Lung (tissue), 12 donors: ENCODE measurements around the gene DNAJB4. TPM values are rescaled to one million over a fixed set of nuclear protein-coding genes. Genes with fewer than 3 reads are reported as not detected.

ENCODE experiments used
- ATAC-seq: fragments of 200-7000 bp; cut with Tn5 transposase; one replicate; pipeline ENCODE4 v1.9.1; 2020; ENCODE audit warnings: moderate number of reproducible peaks; ENCODE audit not compliant: insufficient read depth, low FRiP score
- DNase-seq, 3 donors: peaks; one replicate each; pipeline ENCODE4 v3.0.0-alpha.2; 2013 to 2017
- H3K27ac ChIP-seq, 2 donors: one replicate each; pipeline ENCODE4 v1.5.1; 2013; ENCODE audit warnings: mild to moderate bottlenecking in 2 of 2, moderate library complexity in 2 of 2, control low read depth in 1 of 2, inconsistent platforms in 1 of 2, low read depth in 1 of 2, low read length in 1 of 2
- H3K27me3 ChIP-seq, 3 donors: one replicate each; pipeline ENCODE4 v1.5.1; 2013; ENCODE audit warnings: low read length in 2 of 3; ENCODE audit not compliant: control insufficient read depth in 3 of 3, insufficient read depth in 3 of 3
- H3K36me3 ChIP-seq, 4 donors: one replicate each; pipeline ENCODE4 v1.5.1; 2013; ENCODE audit warnings: low read length in 4 of 4, mild to moderate bottlenecking in 1 of 4, moderate library complexity in 1 of 4; ENCODE audit not compliant: control insufficient read depth in 4 of 4, insufficient read depth in 4 of 4
- H3K4me1 ChIP-seq, 5 donors: one replicate each; pipeline ENCODE4 v1.5.1; 2013; ENCODE audit warnings: low read length in 5 of 5, mild to moderate bottlenecking in 2 of 5, moderate library complexity in 1 of 5; ENCODE audit not compliant: control insufficient read depth in 5 of 5, insufficient read depth in 5 of 5
- H3K4me3 ChIP-seq: one replicate; pipeline ENCODE4 v1.5.1; 2013; ENCODE audit warnings: mild to moderate bottlenecking, control low read depth, moderate library complexity
- H3K9ac ChIP-seq, 2 donors: one replicate each; pipeline ENCODE4 v1.5.1; 2013; ENCODE audit warnings: low read length in 2 of 2, control low read depth in 1 of 2; ENCODE audit not compliant: insufficient read depth in 1 of 2
- H3K9me3 ChIP-seq, 4 donors: one replicate each; pipeline ENCODE4 v1.5.1; 2013; ENCODE audit warnings: low read length in 3 of 4, mild to moderate bottlenecking in 1 of 4, moderate library complexity in 1 of 4; ENCODE audit not compliant: control insufficient read depth in 4 of 4, insufficient read depth in 3 of 4
- WGBS, 2 donors: extraction: QIAGEN DNeasy Blood & Tissue Kit; methylation state at CpG; one replicate each; pipeline ENCODE4 v1.1.7; 2013; 5-methylcytosine and 5-hydroxymethylcytosine counted together
- polyA plus RNA-seq, 2 donors: library from polyadenylated mRNA; stranded (reverse); fragments of 200-250 nt; gene quantifications; one replicate each; pipeline ENCODE4 v1.2.1, GENCODE V29; 2013
- total RNA-seq, 2 donors: library from RNA; depleted of rRNA in 1 of 2; stranded (reverse); fragments of >200 nt in 1 of 2; gene quantifications; one replicate each; pipeline ENCODE4 v1.2.1, GENCODE V29; 2014 to 2021
- TF ChIP-seq, protein P1 (sequence below): IDR thresholded peaks from 2 replicates; pipeline ENCODE4 v1.5.1; 2012; ENCODE audit warnings: mild to moderate bottlenecking; ENCODE audit errors: control extremely low read depth, extremely low read depth
- donor health status: control.
- donor health status: control.
- donor health status: Bipolar disorder and iron deficiency.
- donor health status: healthy.
- donor health status: DM: yes; HTN: yes; CAD: no.

DNAJB4 gene
- total and polyA plus RNA-seq, 4 donors: 8.3 to 88.7 (median 21.1) TPM

DNA sequence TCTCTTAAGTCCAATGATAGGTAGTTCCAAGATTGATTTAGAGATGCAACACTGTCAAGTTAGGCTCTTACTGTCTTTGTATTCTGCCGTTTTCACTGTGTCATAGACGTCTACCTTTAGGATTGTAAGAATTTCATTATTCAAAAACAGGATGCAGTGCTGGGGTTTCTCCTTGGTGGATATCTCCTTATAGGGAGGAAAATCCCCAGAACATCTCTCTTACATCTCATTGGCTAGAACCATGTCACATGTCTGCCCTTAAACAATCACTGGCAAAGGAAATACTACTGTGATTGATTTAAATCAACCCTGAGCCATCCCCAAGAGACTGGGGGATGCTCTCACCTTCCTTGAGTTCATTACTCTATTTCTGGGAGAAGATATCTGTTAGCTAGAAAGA, 15.0 kb upstream of the DNAJB4 start:
- no peak overlapping the region for H3K4me3 ChIP-seq
- TF ChIP-seq, protein P1, sequence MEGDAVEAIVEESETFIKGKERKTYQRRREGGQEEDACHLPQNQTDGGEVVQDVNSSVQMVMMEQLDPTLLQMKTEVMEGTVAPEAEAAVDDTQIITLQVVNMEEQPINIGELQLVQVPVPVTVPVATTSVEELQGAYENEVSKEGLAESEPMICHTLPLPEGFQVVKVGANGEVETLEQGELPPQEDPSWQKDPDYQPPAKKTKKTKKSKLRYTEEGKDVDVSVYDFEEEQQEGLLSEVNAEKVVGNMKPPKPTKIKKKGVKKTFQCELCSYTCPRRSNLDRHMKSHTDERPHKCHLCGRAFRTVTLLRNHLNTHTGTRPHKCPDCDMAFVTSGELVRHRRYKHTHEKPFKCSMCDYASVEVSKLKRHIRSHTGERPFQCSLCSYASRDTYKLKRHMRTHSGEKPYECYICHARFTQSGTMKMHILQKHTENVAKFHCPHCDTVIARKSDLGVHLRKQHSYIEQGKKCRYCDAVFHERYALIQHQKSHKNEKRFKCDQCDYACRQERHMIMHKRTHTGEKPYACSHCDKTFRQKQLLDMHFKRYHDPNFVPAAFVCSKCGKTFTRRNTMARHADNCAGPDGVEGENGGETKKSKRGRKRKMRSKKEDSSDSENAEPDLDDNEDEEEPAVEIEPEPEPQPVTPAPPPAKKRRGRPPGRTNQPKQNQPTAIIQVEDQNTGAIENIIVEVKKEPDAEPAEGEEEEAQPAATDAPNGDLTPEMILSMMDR: no peak
- WGBS, 2 donors: 93 to 94% methylated on average over 2 of the region's 2 CpGs

DNA sequence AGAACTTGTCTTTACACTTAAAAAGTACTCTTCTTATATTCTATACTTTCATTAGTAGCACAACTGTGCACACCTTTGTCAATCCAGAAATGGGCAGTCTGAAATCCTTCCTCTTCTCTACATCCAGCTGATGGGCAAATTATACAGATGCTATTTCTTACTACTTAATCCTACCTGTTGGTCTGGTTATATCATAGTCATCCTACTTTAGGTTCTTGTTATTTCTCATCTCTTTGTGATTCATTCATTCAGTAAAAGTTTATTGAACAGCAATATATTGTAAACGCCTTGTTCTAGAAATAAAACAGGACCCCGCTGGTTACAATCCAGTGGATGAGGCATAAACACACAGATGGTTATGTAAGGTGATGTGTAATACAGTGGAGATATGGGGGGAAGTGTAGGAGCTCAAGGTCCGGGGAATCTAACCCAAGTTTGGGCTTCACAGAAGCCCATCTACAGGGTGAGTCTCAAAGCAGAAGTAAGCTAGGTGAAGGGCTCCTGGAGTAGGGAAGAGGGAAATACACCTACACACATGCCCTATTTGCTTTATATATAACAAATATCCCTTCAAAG, 14.0 kb upstream of the DNAJB4 start:
- WGBS, 2 donors: 88 to 90% methylated on average over 3 of the region's 3 CpGs
- peaks cover 0 to 6% (median 1%) of the 10 kb centered on the region in 4 donors for H3K36me3 ChIP-seq
- peaks cover 0 to 11% (median 3%) of the 10 kb centered on the region in 5 donors for H3K4me1 ChIP-seq
- H3K27ac ChIP-seq: no peak overlapping the region
- H3K9me3 ChIP-seq: no peaks in the 10 kb centered on the region
- no peak overlapping the region for H3K4me3 ChIP-seq
- no peak for ATAC-seq
- DNase-seq: no peak
- no peaks in the 10 kb centered on the region for H3K27me3 ChIP-seq
- no peak overlapping the region for H3K9ac ChIP-seq
- TF ChIP-seq, protein P1: no peak

More for the DNA sequence above, 15.0 kb upstream of the DNAJB4 start:
- Histone ChIP-seq H3K27ac (no peak overlapping the region), H3K9me3 (no peaks in the 10 kb centered on the region), H3K27me3 (no peaks in the 10 kb centered on the region), H3K9ac (no peak overlapping the region), H3K4me1 (peaks cover 0 to 16% (median 3%) of the 10 kb centered on the region in 5 donors), H3K36me3 (peaks cover 0 to 6% (median 1%) of the 10 kb centered on the region in 4 donors)
- ATAC-seq: no peak
- no peak for DNase-seq

DNA sequence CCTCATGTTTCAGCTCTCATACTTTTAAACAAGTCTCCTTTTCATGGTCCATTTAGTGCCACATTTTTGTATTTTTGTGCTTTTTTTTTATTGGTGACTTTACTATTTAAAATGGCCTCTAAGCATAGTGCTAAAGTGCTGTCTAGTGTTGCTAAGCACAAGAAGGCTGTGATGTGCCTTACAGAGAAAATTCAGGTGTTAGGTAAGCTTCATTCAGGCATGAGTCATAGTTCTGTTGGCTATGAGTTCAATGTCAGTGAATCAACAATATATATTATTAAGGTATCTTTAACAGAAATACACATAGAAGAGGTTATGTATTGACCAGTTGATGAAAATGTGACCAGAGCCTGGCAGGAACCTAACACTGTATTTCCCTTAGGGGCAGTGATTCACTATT, 13.1 kb upstream of the DNAJB4 start:
- H3K4me3 ChIP-seq: no peak overlapping the region
- ATAC-seq (no peak), DNase-seq (no peak)
- H3K4me1 ChIP-seq: peaks cover 0 to 7% (median 3%) of the 10 kb centered on the region in 5 donors
- H3K9me3 ChIP-seq: no peaks in the 10 kb centered on the region
- H3K36me3 ChIP-seq: peaks cover 0 to 6% (median 1%) of the 10 kb centered on the region in 4 donors
- TF ChIP-seq, protein P1: no peak
- H3K27ac ChIP-seq: no peak overlapping the region
- no peaks in the 10 kb centered on the region for H3K27me3 ChIP-seq
- H3K9ac ChIP-seq: no peak overlapping the region
